B cell (primary cell): ENCODE results near the gene KIF13A.

Experiments
- EZH2 ChIP-seq: IDR thresholded peaks from 2 replicates; pipeline ENCODE4 v1.6.1; 2012; ENCODE audit warnings: borderline replicate concordance, low read depth, mild to moderate bottlenecking, moderate library complexity, low read length; ENCODE audit not compliant: insufficient read depth, poor library complexity, severe bottlenecking
- TF ChIP-seq, protein P1 (sequence below): fragments of 200-600 bp; IDR thresholded peaks from one replicate; pipeline ENCODE4 v1.8.0; 2022; ENCODE audit warnings: antibody characterized with exemption, mild to moderate bottlenecking

DNA sequence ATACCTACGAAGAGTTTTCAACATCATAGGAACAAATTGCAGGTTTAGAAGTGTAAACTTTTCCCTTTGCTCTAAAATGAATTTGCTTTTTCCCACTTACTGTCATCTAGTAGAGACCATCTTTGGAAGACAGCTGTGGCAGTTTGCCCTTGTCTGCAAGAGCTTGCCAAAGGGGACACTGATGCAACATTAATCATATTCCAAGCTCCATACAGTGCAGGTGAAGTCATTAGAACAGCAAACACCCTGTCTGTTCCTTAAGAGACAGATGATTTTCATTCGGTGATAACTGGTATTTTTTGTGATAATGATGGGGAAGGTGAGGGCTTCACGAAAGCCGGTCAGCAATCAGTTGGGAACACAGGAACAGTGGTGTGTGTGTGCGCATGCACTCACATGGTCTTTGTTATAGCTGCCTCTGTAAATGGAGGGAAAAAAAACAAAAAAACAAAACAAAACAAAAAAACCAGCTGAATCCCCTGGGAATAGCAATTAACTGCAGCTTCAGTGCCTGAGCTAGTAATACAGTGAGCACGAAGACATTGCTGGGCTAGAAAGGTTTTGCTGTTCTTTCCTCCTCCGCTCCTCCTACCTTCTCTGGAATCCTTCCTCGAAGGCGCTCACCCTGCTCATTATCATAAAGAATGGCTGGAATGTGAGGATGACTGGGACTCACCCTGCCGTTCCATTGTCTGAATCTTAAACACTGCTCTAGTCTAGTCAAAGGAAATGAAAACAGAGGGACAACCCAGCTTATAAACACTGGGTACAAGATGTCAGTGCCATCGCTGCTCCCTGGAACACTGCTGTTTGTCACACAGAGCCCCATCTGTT is 35.2 kb upstream of the KIF13A start:
- TF ChIP-seq, protein P1, sequence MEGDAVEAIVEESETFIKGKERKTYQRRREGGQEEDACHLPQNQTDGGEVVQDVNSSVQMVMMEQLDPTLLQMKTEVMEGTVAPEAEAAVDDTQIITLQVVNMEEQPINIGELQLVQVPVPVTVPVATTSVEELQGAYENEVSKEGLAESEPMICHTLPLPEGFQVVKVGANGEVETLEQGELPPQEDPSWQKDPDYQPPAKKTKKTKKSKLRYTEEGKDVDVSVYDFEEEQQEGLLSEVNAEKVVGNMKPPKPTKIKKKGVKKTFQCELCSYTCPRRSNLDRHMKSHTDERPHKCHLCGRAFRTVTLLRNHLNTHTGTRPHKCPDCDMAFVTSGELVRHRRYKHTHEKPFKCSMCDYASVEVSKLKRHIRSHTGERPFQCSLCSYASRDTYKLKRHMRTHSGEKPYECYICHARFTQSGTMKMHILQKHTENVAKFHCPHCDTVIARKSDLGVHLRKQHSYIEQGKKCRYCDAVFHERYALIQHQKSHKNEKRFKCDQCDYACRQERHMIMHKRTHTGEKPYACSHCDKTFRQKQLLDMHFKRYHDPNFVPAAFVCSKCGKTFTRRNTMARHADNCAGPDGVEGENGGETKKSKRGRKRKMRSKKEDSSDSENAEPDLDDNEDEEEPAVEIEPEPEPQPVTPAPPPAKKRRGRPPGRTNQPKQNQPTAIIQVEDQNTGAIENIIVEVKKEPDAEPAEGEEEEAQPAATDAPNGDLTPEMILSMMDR: no peak
- TF ChIP-seq EZH2: no peak
